Measurements from ENCODE around the gene RGS9. TPM values are rescaled to one million over a fixed set of nuclear protein-coding genes. Genes with fewer than 3 reads are reported as not detected.

RGS9 gene
- total and polyA plus RNA-seq, 2 experiments from 2014 or later: 3.1 to 3.3 TPM

- Histone ChIP-seq H3K4me3 (no peak overlapping the region), H3K9me3 (ENCODE audit: low read depth) (no peaks in the 10 kb centered on the region), H3K79me2 (no peaks in the 10 kb centered on the region), H3K9me2 (replicated peaks; ENCODE audit: insufficient read depth) (no peaks in the 10 kb centered on the region), H4K20me1 (ENCODE audit: insufficient read depth, poor library complexity, severe bottlenecking) (no peaks in the 10 kb centered on the region), H3K27me3 (no peaks in the 10 kb centered on the region), H3K4me2 (no peak overlapping the region), H2AFZ (no peak overlapping the region), H3K36me3 (replicated peaks; ENCODE audit: insufficient read depth, low read depth) (no peaks in the 10 kb centered on the region), H3K4me1 (ENCODE audit: insufficient read depth) (no peaks in the 10 kb centered on the region), H3K27ac (no peak overlapping the region)
- no peak for DNase-seq (ENCODE audit: low spot score)
- 77% methylated on average over 1 of the region's 1 CpG for WGBS (ENCODE audit: low lambda C conversion rate, missing lambda C conversion rate)
- TF ChIP-seq EZH2 (IDR thresholded peaks at IDR 0.05; ENCODE audit: borderline replicate concordance) (no peak), EZH2phosphoT487 (IDR thresholded peaks at IDR 0.05; ENCODE audit: low read depth, severe bottlenecking, unreplicated experiment) (no peak), CTCF (IDR thresholded peaks at IDR 0.05; ENCODE audit: poor library complexity) (no peak)
Observed at GRCh38 chr17:65208717-65209116, 71.5 kb downstream of the RGS9 start.

GRCh38 chr17:65218261-65218660, 81.1 kb downstream of the RGS9 start:
- TF ChIP-seq EZH2phosphoT487 (IDR thresholded peaks at IDR 0.05; ENCODE audit: low read depth, severe bottlenecking, unreplicated experiment) (no peak), CTCF (IDR thresholded peaks at IDR 0.05; ENCODE audit: poor library complexity) (no peak), EZH2 (IDR thresholded peaks at IDR 0.05; ENCODE audit: borderline replicate concordance) (no peak)
- no peaks in the 10 kb centered on the region for H3K9me2 ChIP-seq (replicated peaks; ENCODE audit: insufficient read depth)
- H3K27ac ChIP-seq: no peak overlapping the region
- H3K4me1 ChIP-seq (ENCODE audit: insufficient read depth): no peaks in the 10 kb centered on the region
- DNase-seq (ENCODE audit: low spot score): no peak
- no peaks in the 10 kb centered on the region for H3K27me3 ChIP-seq
- no peak overlapping the region for H3K4me2 ChIP-seq
- H3K79me2 ChIP-seq: no peaks in the 10 kb centered on the region
- WGBS (ENCODE audit: low lambda C conversion rate, missing lambda C conversion rate): 61% methylated on average over 4 of the region's 4 CpGs
- H3K9me3 ChIP-seq (ENCODE audit: low read depth): no peaks in the 10 kb centered on the region
- H2AFZ ChIP-seq: no peak overlapping the region
- H3K4me3 ChIP-seq: no peak overlapping the region
- no peaks in the 10 kb centered on the region for H4K20me1 ChIP-seq (ENCODE audit: insufficient read depth, poor library complexity, severe bottlenecking)
- no peaks in the 10 kb centered on the region for H3K36me3 ChIP-seq (replicated peaks; ENCODE audit: insufficient read depth, low read depth)

DNA sequence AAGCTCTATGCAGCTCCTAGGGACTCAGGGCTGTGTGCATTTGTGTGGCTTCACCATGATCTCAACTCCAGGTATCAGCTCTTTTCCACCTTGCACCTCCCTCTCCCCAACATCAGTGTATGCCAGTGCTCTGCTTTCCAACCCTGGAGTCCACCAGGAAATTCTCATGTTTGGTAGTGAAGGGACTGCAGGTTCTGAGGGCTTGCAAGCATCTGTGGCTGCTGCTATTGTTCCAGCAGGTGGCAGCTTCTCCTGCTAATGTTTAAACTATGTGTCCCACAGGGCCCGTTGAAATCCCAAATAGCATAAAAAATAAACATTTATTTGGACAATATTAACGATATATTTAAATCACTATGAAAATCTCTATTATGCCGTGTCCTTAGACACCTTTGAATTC, 82.0 kb downstream of the RGS9 start:
- H3K4me1 ChIP-seq (ENCODE audit: insufficient read depth): no peaks in the 10 kb centered on the region
- no peak overlapping the region for H3K4me3 ChIP-seq
- H2AFZ ChIP-seq: no peak overlapping the region
- H3K9me2 ChIP-seq (replicated peaks; ENCODE audit: insufficient read depth): no peaks in the 10 kb centered on the region
- no peak overlapping the region for H3K27ac ChIP-seq
- H3K4me2 ChIP-seq: no peak overlapping the region
- DNase-seq (ENCODE audit: low spot score): no peak
- 69% methylated on average over 3 of the region's 3 CpGs for WGBS (ENCODE audit: low lambda C conversion rate, missing lambda C conversion rate)
- H3K36me3 ChIP-seq (replicated peaks; ENCODE audit: insufficient read depth, low read depth): no peaks in the 10 kb centered on the region
- TF ChIP-seq CTCF (IDR thresholded peaks at IDR 0.05; ENCODE audit: poor library complexity): peak; percentile 15
- no peak for TF ChIP-seq EZH2 (IDR thresholded peaks at IDR 0.05; ENCODE audit: borderline replicate concordance)
- no peaks in the 10 kb centered on the region for H3K9me3 ChIP-seq (ENCODE audit: low read depth)
- H3K79me2 ChIP-seq: no peaks in the 10 kb centered on the region
- no peaks in the 10 kb centered on the region for H4K20me1 ChIP-seq (ENCODE audit: insufficient read depth, poor library complexity, severe bottlenecking)
- no peaks in the 10 kb centered on the region for H3K27me3 ChIP-seq

GRCh38 chr17:65219707-65220106, 82.5 kb downstream of the RGS9 start:
- Histone ChIP-seq H2AFZ (no peak overlapping the region), H3K9me2 (replicated peaks; ENCODE audit: insufficient read depth) (no peaks in the 10 kb centered on the region), H3K36me3 (replicated peaks; ENCODE audit: insufficient read depth, low read depth) (no peaks in the 10 kb centered on the region), H3K79me2 (no peaks in the 10 kb centered on the region), H4K20me1 (ENCODE audit: insufficient read depth, poor library complexity, severe bottlenecking) (no peaks in the 10 kb centered on the region), H3K4me2 (no peak overlapping the region), H3K4me3 (no peak overlapping the region), H3K27ac (no peak overlapping the region), H3K9me3 (ENCODE audit: low read depth) (no peaks in the 10 kb centered on the region), H3K4me1 (ENCODE audit: insufficient read depth) (no peaks in the 10 kb centered on the region), H3K27me3 (no peaks in the 10 kb centered on the region)
- no peak for TF ChIP-seq CTCF (IDR thresholded peaks at IDR 0.05; ENCODE audit: poor library complexity)
- TF ChIP-seq EZH2 (IDR thresholded peaks at IDR 0.05; ENCODE audit: borderline replicate concordance): no peak
- no peak for TF ChIP-seq EZH2phosphoT487 (IDR thresholded peaks at IDR 0.05; ENCODE audit: low read depth, severe bottlenecking, unreplicated experiment)
- 100% methylated on average over 3 of the region's 3 CpGs for WGBS (ENCODE audit: low lambda C conversion rate, missing lambda C conversion rate)
- no peak for DNase-seq (ENCODE audit: low spot score)
